Activated CD4-positive, alpha-beta T cell treated with anti-CD3 and anti-CD28 coated beads, Interleukin-2, amount 10 ng/mL, durations not matched to agents 7 days and 5 days (primary cell): ENCODE measurements around the gene CDC42EP5. TPM values are rescaled to one million over a fixed set of nuclear protein-coding genes. Genes with fewer than 3 reads are reported as not detected.
A peak's percentile ranks its signal among the peaks of the same experiment; 100 is the strongest.

Source experiments
- CTCF ChIA-PET: fragments of 350-600 bp; sonication (Branson Sonifier 250); formaldehyde crosslinking; loops from one replicate; lab custom pipeline; 2021; ENCODE audit warnings: antibody characterized with exemption; lab: Charles Lee
- POLR2A ChIA-PET: fragments of 350-600 bp; sonication (Branson Sonifier 250); formaldehyde crosslinking; loops from one replicate; lab custom pipeline; 2021; ENCODE audit warnings: antibody characterized with exemption; lab: Charles Lee
- DNase-seq: peaks from one replicate; pipeline ENCODE4 v3.0.0-alpha.2; 2020
- H3K27ac Mint-ChIP-seq: one replicate; pipeline ENCODE4 v1.8.0; 2021; ENCODE audit warnings: mild to moderate bottlenecking, moderate library complexity, mixed read lengths
- H3K27me3 Mint-ChIP-seq: one replicate; pipeline ENCODE4 v1.8.0; 2021; ENCODE audit warnings: mixed read lengths
- H3K36me3 Mint-ChIP-seq: one replicate; pipeline ENCODE4 v1.8.0; 2021; ENCODE audit warnings: low read depth, mixed read lengths
- H3K4me1 Mint-ChIP-seq: one replicate; pipeline ENCODE4 v1.8.0; 2021; ENCODE audit warnings: mixed read lengths
- H3K4me3 Mint-ChIP-seq: one replicate; pipeline ENCODE4 v1.8.0; 2021; ENCODE audit warnings: mild to moderate bottlenecking, moderate library complexity, mixed read lengths
- H3K9me3 Mint-ChIP-seq: one replicate; pipeline ENCODE4 v1.8.0; 2021; ENCODE audit warnings: mixed read lengths
- total RNA-seq, 2 experiments: library from RNA; stranded (reverse); gene quantifications; one replicate each; pipeline ENCODE4 v1.2.3, GENCODE V29; 2021

CDC42EP5 gene
- total RNA-seq, 2 experiments from 2014 or later: not detected

GRCh38 chr19:54433697-54434096 lies 39.4 kb downstream of the CDC42EP5 start:
- Mint-ChIP-seq H3K4me1 (peaks cover 16% of the 10 kb centered on the region), H3K9me3 (no peaks in the 10 kb centered on the region), H3K27me3 (peaks cover 5% of the 10 kb centered on the region), H3K27ac (no peak overlapping the region), H3K4me3 (no peak overlapping the region), H3K36me3 (peaks cover 1% of the 10 kb centered on the region)
- ChIA-PET CTCF (no interaction called here), POLR2A (interaction anchor here (0.7 kb wide), 1 partner anchor 319 kb away, joined by 6 read pairs; no protein-coding TSS in a partner anchor)
- DNase-seq: no peak

GRCh38 chr19:54432144-54432738 lies 40.9 kb downstream of the CDC42EP5 start:
- no peak for DNase-seq
- Mint-ChIP-seq H3K36me3 (peaks cover 1% of the 10 kb centered on the region), H3K27me3 (peaks cover 5% of the 10 kb centered on the region), H3K4me3 (no peak overlapping the region), H3K27ac (no peak overlapping the region), H3K4me1 (peaks cover 16% of the 10 kb centered on the region), H3K9me3 (no peaks in the 10 kb centered on the region)
- POLR2A ChIA-PET: no interaction called here
- CTCF ChIA-PET: no interaction called here

GRCh38 chr19:54431255-54431838 lies 41.7 kb downstream of the CDC42EP5 start:
- no peaks in the 10 kb centered on the region for H3K9me3 Mint-ChIP-seq
- no peak overlapping the region for H3K4me3 Mint-ChIP-seq
- no peaks in the 10 kb centered on the region for H3K36me3 Mint-ChIP-seq
- peaks cover 9% of the 10 kb centered on the region for H3K27me3 Mint-ChIP-seq
- ChIA-PET POLR2A (interaction anchor here (0.6 to 1.1 kb wide), 2 partner anchors 18 to 43 kb away, joined by 3 to 4 read pairs; partner anchors contain the start of gene LENG8), CTCF (interaction anchor here (2.5 kb wide), 1 partner anchor 8 kb away, joined by 6 read pairs; no protein-coding TSS in a partner anchor)
- DNase-seq: no peak
- H3K4me1 Mint-ChIP-seq: peaks cover 14% of the 10 kb centered on the region
- H3K27ac Mint-ChIP-seq: no peak overlapping the region

GRCh38 chr19:54430306-54431254 lies 42.5 kb downstream of the CDC42EP5 start:
- peak overlapping the region; percentile 50 for H3K4me3 Mint-ChIP-seq
- POLR2A ChIA-PET: interaction anchor here (0.6 to 1.1 kb wide), 2 partner anchors 18 to 42 kb away, joined by 3 to 4 read pairs; partner anchors contain the start of gene LENG8

GRCh38 chr19:54429545-54430227 lies 43.4 kb downstream of the CDC42EP5 start:
- H3K9me3 Mint-ChIP-seq: no peaks in the 10 kb centered on the region
- H3K4me3 Mint-ChIP-seq: no peak overlapping the region
- DNase-seq: no peak
- H3K36me3 Mint-ChIP-seq: no peaks in the 10 kb centered on the region
- ChIA-PET POLR2A (no interaction called here), CTCF (interaction anchor here (1.4 to 2.5 kb wide), 2 partner anchors 10 kb away, joined by 3 to 6 read pairs; no protein-coding TSS in a partner anchor)
- H3K27ac Mint-ChIP-seq: no peak overlapping the region
- peaks cover 8% of the 10 kb centered on the region for H3K4me1 Mint-ChIP-seq
- peaks cover 9% of the 10 kb centered on the region for H3K27me3 Mint-ChIP-seq

More at GRCh38 chr19:54430306-54431254, 42.5 kb downstream of the CDC42EP5 start:
- CTCF ChIA-PET: interaction anchor here (1.4 to 2.5 kb wide), 2 partner anchors 9 to 11 kb away, joined by 3 to 6 read pairs; no protein-coding TSS in a partner anchor
- H3K36me3 Mint-ChIP-seq: no peaks in the 10 kb centered on the region
- no peaks in the 10 kb centered on the region for H3K9me3 Mint-ChIP-seq
- H3K27ac Mint-ChIP-seq: no peak overlapping the region
- peaks cover 9% of the 10 kb centered on the region for H3K27me3 Mint-ChIP-seq
- peaks cover 14% of the 10 kb centered on the region for H3K4me1 Mint-ChIP-seq
- DNase-seq: peak; percentile 36

- Mint-ChIP-seq H3K27ac (no peak overlapping the region), H3K36me3 (no peaks in the 10 kb centered on the region), H3K9me3 (no peaks in the 10 kb centered on the region), H3K4me3 (no peak overlapping the region), H3K27me3 (peaks cover 9% of the 10 kb centered on the region), H3K4me1 (peaks cover 6% of the 10 kb centered on the region)
- ChIA-PET POLR2A (no interaction called here), CTCF (interaction anchor here (2.5 kb wide), 1 partner anchor 10 kb away, joined by 6 read pairs; no protein-coding TSS in a partner anchor)
- DNase-seq: no peak
Measured at GRCh38 chr19:54429176-54429495, 44.0 kb downstream of the CDC42EP5 start.

- no peak overlapping the region for H3K4me3 Mint-ChIP-seq
- CTCF ChIA-PET: interaction anchor here (2.5 kb wide), 1 partner anchor 11 kb away, joined by 6 read pairs; no protein-coding TSS in a partner anchor
- POLR2A ChIA-PET: no interaction called here
- H3K27me3 Mint-ChIP-seq: peaks cover 9% of the 10 kb centered on the region
- H3K27ac Mint-ChIP-seq: no peak overlapping the region
- no peaks in the 10 kb centered on the region for H3K36me3 Mint-ChIP-seq
- no peak for DNase-seq
- peaks cover 6% of the 10 kb centered on the region for H3K4me1 Mint-ChIP-seq
- no peaks in the 10 kb centered on the region for H3K9me3 Mint-ChIP-seq
Measured at GRCh38 chr19:54428323-54429175, 44.5 kb downstream of the CDC42EP5 start.

- H3K9me3 Mint-ChIP-seq: no peaks in the 10 kb centered on the region
- H3K4me1 Mint-ChIP-seq: peaks cover 6% of the 10 kb centered on the region
- POLR2A ChIA-PET: no interaction called here
- no peak for DNase-seq
- H3K27me3 Mint-ChIP-seq: peaks cover 9% of the 10 kb centered on the region
- H3K36me3 Mint-ChIP-seq: no peaks in the 10 kb centered on the region
- H3K4me3 Mint-ChIP-seq: no peak overlapping the region
- CTCF ChIA-PET: no interaction called here
- no peak overlapping the region for H3K27ac Mint-ChIP-seq
Measured at GRCh38 chr19:54427586-54427985, 45.5 kb downstream of the CDC42EP5 start.

GRCh38 chr19:54426291-54426931 lies 46.7 kb downstream of the CDC42EP5 start:
- Mint-ChIP-seq H3K9me3 (no peaks in the 10 kb centered on the region), H3K36me3 (no peaks in the 10 kb centered on the region), H3K4me3 (no peak overlapping the region), H3K27me3 (peaks cover 9% of the 10 kb centered on the region), H3K4me1 (peaks cover 6% of the 10 kb centered on the region), H3K27ac (no peak overlapping the region)
- no peak for DNase-seq
- ChIA-PET POLR2A (no interaction called here), CTCF (no interaction called here)

GRCh38 chr19:54425382-54425723 lies 47.7 kb downstream of the CDC42EP5 start:
- ChIA-PET CTCF (interaction anchor here (0.5 kb wide), 1 partner anchor 21 kb away, joined by 3 read pairs; no protein-coding TSS in a partner anchor), POLR2A (no interaction called here)
- Mint-ChIP-seq H3K9me3 (no peaks in the 10 kb centered on the region), H3K27ac (no peak overlapping the region), H3K4me1 (no peaks in the 10 kb centered on the region), H3K36me3 (no peaks in the 10 kb centered on the region), H3K27me3 (peaks cover 9% of the 10 kb centered on the region), H3K4me3 (no peak overlapping the region)
- no peak for DNase-seq

GRCh38 chr19:54424660-54425381 lies 48.3 kb downstream of the CDC42EP5 start:
- Mint-ChIP-seq H3K27me3 (peaks cover 9% of the 10 kb centered on the region), H3K4me3 (no peak overlapping the region), H3K36me3 (no peaks in the 10 kb centered on the region), H3K27ac (no peak overlapping the region), H3K9me3 (no peaks in the 10 kb centered on the region), H3K4me1 (no peaks in the 10 kb centered on the region)
- no peak for DNase-seq
- POLR2A ChIA-PET: no interaction called here
- CTCF ChIA-PET: interaction anchor here (0.5 kb wide), 1 partner anchor 21 kb away, joined by 3 read pairs; no protein-coding TSS in a partner anchor
